GM12892 (cell line): ENCODE data around the gene TSHZ1.

Source experiments
- POLR2A ChIP-seq: IDR thresholded peaks from 2 replicates; pipeline ENCODE4 v1.6.1; 2011; ENCODE audit warnings: low read depth, low read length, control low read depth
- POLR2AphosphoS5 ChIP-seq: IDR thresholded peaks from 2 replicates; pipeline ENCODE4 v1.6.1; 2011; ENCODE audit warnings: low read depth, low read length, control low read depth
- TAF1 ChIP-seq: IDR thresholded peaks from 2 replicates; pipeline ENCODE4 v1.6.1; 2011; ENCODE audit warnings: low read depth, mild to moderate bottlenecking, control low read depth, low read length, borderline replicate concordance

- TF ChIP-seq POLR2AphosphoS5 (no peak), POLR2A (no peak), TAF1 (no peak)
These were observed 107.1 kb downstream of the TSHZ1 start for GRCh38 chr18:75317703-75318102.
